Stimulated activated CD8-positive, alpha-beta memory T cell treated with anti-CD3 and anti-CD28 coated beads, Interleukin-4, amount 100 ng/mL, for 4 hours (primary cell): ENCODE measurements around the gene C9orf43.
"Not testable (repeated sequence)": the region's sequence is repeated elsewhere in the genome, so short reads cannot be mapped to it uniquely, and the experiment has no call there.

Experiments used
- DNase-seq, 2 donors: peaks; one replicate each; pipeline ENCODE4 v3.0.0-alpha.2; 2020; ENCODE audit warnings: low read depth in 2 of 2, low spot score in 1 of 2

The C9orf43 gene, protein sequence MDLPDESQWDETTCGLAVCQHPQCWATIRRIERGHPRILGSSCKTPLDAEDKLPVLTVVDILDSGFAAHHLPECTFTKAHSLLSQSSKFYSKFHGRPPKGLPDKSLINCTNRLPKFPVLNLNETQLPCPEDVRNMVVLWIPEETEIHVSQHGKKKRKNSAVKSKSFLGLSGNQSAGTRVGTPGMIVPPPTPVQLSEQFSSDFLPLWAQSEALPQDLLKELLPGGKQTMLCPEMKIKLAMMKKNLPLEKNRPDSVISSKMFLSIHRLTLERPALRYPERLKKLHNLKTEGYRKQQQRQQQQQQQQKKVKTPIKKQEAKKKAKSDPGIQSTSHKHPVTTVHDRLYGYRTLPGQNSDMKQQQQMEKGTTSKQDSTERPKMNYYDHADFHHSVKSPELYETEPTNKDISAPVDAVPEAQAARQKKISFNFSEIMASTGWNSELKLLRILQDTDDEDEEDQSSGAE

DNA sequence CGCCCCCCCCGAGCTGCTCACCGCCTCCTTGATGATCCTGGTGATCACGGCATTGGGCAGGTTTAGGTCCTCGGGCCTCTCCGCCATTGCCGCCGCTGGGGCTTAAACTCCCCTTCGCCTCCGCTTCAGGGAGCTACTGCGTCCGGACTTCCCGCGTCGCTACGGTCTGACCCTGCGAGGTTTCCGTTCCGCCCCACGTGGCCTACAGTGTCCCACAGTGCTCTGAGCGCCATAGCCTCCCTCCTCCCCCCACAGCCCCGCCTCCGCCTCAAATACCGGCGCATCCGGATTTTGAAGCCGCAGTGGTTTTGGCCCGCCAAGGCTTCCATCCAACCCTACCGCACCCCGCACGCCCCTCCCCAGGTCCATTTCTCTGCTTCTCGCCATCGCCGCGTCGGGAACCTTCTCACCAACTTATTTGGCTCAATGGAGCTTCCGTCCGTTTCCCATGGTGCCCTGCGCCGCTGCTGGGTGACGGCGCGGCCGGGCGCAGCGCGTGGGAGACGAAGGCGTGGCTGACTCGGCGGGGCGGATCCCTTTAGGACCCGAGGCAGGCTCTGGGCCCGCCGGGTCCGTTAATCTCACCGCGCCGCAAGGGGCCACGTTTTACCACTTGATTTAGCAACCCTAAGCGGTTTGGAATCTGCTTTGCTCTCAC, at the start of gene C9orf43, which contains the start of gene POLE3:
Gene C9orf43 (plus strand): TSS at position 541 of the 658 bp plus-strand sequence. CDS start 2,747 bp downstream, outside the sequence.
Gene POLE3 (minus strand): TSS at position 469 of the 658 bp plus-strand sequence. CDS start 382 bp downstream, at position 87.
- peak; percentile 87 to 88 for DNase-seq

DNA sequence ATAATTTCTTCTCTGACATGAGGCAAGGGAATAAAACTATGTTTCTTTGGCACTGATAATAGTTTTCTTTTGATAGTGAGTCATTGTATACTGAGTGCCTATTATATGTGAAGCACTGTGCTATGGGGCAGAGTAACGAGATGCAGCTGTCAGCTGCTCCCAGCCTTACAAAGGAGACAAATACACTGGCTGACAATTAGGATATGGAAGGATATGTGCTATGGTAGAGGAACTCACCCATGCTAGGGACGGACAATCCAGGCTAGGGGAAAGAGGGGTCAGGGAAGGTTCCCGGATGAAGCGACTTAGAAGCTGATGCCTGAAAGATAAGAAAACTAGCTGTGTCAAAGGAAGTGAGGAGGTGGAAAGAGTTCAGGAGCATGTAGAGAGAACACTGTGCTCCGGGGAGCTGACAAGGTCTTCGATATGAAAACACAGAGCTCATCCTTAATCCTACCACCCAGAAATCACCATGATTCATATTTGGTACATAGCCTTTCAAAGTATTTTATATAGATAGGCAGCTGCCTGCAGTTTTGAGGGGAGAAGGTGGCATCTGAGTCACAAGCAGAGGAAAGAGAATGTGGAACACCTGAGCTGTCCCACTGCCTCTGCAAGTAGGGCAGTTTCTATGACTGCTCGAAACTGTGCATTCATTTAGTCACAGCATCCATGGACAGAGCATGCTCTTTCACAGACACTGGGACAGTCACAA, 49.1 kb upstream of the C9orf43 start:
- DNase-seq: no peak

DNA sequence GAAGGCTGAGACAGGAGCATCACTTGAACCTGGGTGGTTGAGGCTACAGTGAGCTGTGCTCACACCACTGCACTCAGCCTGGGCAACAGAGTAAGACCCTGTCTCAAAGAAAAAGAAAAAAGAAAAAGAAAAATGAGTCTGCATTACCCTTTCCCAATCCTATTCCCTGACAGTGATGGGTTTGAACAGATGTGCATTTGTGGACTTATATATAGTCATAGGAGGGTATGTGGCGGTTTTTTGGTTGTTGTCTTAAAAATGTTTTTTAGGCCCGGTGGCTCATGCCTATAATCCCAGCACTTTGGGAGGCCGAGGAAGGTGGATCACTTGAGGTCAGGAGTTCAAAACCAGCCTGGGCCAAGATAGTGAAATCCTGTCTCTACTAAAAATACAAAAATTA, 47.2 kb upstream of the C9orf43 start:
- no peak for DNase-seq

DNA sequence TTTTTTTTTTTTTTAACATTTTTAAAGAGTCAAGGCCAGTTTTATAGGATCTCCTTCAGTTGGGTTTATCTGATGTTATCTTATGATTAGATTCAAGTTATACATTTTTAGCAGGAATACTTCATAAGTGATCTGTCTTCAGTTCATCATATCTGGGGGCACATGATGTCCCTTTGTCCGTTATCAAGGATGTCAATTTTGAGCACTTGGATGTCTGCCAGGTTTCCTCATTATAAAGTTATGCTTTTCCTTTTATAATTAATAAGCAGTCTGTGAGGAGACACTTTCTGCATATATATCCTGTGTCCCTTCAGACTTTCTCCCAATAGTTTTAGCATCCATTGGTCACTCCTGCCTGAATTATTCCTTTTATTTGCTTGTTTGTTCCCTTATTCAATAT, 45.6 kb upstream of the C9orf43 start:
- no peak for DNase-seq

DNA sequence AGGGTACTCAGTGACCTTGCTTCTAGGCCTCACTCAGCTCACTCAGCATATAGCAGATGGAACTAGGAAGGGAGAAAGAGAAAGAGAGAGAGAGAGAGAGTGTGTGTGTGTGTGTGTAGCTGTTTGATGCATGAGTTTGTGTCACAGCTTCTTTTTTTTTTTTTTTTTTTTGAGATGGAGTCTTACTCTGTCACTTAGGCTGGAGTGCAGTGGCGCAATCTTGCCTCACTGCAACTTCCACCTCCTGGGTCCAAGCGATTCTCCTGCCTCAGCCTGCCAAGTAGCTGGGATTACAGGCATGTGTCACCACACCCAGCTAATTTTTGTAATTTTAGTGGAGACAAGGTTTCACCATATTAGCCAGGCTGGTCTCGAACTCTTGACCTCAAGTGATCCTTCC, 44.9 kb upstream of the C9orf43 start:
- not testable (repeated sequence) for DNase-seq

DNA sequence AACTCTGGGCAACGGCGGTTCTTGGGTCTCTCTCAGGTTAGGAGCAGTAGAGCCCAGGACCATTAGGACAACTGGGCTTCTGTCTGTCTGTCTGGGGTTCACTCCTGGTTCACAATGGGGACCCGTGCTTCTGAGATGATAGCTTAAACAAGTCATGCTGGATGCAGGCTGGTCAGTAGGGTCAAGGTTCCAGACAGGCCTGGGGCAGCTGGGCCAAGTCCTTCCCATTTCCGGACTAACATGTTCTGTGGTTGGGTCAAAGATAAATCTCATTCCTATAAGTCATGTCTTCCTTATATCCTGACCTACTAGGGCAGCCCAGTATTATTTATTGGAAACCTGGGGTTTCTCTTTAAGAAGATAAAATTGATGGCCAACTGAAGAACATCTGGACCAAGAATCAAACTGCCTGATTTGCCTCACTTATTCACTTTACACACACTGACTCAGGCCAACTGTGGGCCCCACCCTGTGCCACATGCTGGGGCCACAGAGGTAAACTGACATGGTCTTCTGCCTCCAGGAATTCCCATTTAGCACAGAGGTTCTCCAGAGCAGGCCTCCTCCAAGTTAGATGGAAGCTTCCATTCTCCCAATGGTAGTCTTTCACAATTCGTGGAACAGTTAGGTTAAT, 42.1 kb upstream of the C9orf43 start:
- DNase-seq: no peak

DNA sequence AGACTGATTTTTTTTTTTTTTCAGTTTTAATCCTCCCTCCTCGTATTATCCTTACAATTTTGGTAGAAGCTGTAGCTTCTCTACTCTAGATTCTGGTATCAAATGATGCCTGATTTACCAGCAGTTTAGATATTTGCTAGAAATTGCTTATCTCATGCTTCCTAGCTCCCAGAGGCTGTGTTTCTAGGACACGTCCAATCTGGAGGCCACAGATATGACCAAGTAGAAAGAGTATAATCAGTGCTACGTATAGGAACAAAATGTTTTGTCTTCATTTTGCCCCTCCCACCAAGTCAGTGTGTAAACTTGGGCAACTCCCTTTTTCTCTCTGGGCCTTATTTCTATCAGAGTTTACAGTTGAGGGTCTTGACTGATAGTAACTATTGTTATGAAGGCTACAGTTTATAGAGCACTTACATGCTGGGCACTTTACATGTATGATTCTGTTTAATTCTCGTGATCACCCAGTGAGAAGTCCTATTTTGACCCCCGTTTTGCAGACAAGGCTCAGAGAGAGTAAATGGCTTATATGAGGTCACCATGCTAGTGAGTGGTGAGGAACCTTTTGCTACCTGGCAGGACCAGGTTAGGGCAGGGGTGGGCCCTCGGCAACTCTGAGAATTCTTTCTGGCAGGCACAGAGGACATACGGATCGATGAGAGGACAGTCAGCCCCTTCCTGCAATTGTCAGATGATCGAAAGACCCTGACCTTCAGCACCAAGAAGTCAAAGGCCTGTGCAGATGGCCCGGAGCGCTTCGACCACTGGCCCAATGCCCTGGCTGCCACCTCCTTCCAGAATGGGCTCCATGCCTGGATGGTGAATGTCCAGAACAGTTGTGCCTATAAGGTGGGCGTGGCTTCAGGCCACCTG, 41.3 kb upstream of the C9orf43 start:
- DNase-seq: no peak

DNA sequence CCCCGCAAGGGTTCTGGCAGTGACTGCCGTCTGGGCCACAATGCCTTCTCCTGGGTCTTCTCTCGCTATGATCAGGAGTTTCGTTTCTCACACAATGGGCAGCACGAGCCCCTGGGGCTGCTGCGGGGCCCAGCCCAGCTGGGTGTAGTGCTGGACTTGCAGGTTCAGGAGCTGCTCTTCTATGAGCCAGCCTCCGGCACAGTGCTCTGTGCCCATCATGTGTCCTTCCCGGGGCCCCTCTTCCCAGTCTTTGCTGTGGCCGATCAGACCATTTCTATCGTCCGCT, 40.7 kb upstream of the C9orf43 start:
- no peak for DNase-seq

DNA sequence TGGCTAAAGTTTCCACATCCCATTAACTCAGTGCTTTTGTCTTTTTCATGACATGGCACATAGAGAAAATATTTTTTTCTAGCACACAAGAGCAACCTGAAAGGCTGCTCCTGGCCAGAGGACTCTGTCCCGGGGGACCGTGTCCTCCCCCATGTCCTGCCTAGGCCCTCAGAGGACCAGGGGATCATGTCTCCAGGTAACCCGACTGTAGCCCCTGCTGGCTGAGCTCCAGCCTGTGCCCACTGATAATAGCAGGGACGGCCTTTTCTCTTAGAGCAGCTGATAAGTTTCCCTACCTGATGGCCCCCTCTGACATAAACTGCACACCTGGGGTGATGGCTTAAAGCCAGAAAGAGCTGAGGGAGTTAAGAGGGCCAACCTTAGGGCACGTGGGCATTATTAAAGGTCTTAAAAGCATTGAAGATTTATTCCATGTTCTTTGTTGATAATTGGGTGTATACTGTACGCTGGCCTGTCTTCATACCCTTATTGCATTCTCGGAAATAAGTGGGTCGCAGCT, 39.7 kb upstream of the C9orf43 start:
- no peak for DNase-seq

DNA sequence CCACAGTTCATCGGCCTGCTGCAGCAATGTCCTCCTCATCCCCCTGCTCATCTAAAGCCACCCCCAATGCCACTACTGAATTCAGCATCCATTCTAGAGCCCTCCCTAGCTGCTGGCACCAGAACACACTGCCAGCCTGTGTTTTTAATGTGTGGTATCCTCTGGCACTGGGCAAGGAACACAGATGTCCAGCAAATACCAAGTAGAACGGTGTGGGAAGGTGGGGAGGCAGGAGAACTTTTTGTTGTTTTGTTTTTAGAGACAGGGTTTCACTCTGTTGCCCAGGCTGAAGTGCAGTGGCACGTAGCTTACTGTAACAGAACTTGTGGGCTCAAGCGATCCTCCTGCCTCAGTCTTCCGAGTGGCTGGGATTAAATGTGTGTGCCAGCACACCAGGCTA, 38.5 kb upstream of the C9orf43 start:
- no peak for DNase-seq

DNA sequence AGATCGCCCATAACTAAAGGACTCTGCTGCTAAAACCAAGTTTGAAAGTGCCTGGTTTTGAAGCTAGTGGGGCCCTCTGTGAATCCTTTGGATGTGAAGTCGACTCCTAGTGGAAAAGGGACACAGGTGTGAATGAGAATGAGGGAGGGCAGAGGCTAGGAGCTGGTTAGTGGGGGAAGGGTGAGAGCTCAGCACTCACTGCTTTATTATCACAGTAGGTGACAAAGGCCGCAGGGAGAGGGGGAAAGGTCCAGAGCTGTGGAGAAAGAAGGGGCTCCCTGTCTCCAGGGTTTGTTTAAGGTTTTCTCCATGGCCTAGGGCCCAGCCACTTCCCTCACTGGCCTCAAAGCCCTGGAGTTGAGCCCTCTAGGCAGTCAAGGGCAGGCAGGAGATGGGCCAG, 37.3 kb upstream of the C9orf43 start:
- DNase-seq: no peak

DNA sequence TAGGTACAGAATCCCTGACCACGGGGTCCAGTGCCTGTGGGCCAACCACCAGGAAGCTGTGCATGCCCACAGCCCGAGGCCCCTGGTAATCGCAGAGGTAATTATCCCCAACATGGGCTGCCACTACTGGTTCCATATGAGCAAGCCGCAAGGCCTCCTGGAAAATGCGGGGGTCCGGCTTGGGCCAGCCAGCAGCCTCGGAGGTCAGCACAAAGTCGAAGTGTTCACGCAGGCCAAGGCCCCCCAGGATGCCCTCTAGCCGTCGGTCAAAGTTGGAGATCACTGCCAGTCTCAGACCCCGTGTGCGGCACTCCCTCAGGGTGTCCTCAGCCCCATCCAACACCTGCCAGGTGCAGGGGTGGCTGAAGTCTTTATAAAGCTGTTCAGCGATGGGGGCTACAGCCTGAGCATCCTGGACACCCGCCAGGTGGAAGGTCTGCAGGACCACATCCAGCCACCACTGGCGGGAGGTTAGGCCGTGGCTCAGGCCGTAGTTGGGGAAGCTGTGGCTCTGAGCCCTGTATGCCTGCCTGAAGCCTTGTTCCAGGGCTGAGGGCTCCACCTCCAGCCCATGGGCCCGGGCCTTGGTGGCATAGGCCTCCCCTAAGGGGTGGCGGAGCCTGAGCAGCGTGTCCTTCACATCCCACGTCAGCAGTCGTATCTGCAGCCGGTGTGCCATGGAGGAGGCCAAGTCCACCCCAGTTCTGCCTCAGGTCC, 36.7 kb upstream of the C9orf43 start:
- DNase-seq: no peak

DNA sequence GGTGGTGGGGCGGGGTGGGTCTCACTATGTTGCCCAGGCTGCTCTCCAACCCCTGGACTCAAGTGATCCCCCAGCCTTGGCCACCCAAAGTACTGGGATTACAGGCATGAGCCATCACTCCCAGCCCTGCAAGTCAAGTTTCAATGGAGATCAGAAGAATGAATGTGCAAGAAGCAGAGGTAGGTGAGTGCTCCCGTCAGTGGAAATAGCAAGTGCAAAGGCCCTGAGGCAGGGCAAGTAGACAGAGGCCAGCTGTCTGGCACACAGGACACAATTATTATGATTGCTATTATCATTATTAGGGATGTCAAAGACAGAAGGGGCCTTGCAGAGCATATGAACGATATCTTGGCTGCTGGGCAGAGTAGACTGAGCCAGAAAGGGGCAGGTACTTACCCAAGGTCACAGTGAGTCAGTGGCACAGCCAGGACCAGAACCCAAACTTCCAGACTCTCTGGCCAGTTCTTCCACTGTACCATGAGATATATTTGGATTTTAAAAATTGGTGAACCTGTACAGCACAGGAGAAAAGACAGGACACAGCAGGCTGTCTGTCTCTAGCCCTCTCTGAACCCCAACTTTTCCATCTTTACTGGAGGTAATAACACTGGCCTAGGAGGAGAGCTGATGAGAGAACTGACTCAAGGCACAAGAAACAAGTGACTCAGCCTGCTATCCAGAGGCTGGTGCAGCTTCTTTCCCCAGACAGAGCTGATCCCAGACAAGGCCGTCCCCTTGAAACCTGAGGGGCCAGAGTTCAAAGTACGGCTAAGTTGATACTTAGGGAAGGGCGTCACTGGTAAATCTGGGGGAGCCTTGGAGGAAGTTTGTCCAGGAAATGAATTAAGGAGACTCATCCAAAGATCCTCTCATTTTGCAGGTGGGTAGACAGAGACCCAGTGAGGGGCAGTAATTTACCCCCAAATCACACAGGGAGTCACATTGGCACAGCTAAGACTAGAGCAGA, 35.2 kb upstream of the C9orf43 start:
- no peak for DNase-seq

DNA sequence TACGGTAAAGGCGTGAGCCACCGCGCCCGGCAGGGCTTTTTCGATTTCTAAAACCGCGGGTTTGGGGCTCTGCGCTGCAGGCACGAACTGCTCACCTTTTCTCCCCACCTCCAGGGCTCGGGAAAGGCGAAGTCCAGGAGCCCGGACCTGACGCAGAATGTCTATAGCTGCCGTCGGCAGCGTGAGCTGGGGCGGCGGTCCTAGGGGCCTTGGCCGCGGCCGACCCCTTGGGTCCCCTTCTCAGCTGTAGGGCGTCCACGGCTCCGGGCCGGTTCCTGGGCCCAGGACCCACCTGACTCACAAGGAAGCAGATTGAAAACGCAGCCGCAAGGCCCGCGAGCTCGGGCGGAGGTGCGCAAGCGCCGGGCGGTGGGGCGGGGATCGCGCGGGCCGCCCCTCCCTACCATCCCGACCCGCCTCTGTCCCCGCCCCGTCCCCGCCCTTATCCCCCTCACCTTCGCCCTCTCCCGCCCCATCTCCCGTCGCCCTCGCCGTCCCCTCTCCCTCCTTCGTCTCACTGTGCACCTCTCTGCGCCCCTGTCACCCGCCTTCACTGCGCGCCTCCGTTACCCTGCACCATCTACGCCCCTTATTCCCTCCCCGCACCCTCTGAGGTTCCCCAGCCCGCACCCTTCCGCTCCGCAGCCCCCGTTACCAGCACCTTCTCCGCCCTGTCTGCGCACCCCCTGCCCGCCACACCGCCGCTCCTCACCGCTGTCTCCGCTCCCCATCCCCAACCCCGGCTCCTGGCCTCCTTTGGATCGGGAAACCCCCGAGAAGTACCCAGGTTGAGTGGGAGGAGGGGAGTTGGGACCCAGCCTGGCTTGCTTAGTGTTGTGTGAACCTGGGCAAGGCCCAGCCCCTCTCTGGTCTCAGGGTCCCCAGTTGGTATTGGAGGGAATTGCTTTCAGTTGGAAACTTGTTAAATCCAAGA, 33.6 kb upstream of the C9orf43 start, which contains the start of gene HDHD3:
Gene HDHD3 (minus strand): TSS at position 353 of the 934 bp plus-strand sequence. CDS start 2,632 bp downstream, outside the sequence.
- DNase-seq: peak; percentile 44 to 69

DNA sequence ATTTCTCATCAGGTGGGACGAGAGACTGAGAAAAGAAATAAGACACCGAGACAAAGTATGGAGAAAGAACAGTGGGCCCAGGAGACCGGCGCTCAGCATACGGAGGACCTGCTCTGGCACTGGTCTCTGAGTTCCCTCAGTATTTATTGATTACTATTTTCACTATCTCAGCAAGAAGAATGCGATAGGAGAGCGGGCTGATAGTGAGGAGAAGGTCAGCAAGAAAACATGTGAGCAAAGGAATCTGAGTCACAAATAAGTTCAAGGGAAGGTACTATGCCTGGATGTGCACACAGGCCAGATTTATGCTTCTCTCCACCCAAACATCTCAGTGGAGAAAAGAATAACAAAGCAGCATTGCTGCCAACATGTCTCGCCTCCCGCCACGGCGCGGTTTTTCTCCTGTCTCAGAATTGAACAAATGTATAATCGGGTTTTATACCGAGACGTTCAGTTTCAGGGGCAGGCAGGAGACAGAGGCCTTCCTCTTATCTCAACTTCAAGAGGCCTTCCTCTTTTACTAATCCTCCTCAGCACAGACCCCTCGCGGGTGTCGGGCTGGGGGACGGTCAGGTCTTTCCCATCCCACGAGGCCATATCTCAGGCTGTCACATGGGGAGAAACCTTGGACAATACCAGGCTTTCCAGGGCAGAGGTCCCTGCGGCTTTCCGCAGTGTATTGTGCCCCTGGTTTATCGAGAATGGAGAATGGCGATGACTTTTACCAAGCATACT, 31.3 kb upstream of the C9orf43 start:
- not testable (repeated sequence) for DNase-seq

DNA sequence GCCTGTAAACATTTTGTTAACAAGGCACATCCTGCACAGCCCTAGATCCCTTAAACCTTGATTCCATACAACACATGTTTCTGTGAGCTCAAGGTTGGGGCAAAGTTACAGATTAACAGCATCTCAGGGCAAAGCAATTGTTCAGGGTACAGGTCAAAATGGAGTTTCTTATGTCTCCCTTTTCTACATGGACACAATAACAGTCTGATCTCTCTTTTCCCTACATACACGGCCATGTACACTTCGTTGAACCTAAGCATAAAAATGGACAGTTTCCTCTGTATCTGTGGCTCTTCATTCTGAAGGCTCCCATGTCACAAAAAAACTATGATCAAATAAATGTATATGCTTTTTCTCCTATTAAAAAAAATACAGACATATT, 30.7 kb upstream of the C9orf43 start:
- not testable (repeated sequence) for DNase-seq
